Lower leg skin (tissue), 4 donors: ENCODE measurements around the gene PYGB. TPM values are rescaled to one million over a fixed set of nuclear protein-coding genes. Genes with fewer than 3 reads are reported as not detected.

Experiments used
- DNase-seq, 2 donors: peaks; one replicate each; pipeline ENCODE4 v3.0.0-alpha.2; 2019; ENCODE audit warnings: low spot score in 2 of 2
- H3K4me3 ChIP-seq: fragments of 200-600 bp; sonication (generic); 2 replicates; pipeline ENCODE4 v1.5.1; 2017; ENCODE audit warnings: mild to moderate bottlenecking, low read depth; ENCODE audit not compliant: poor library complexity, severe bottlenecking
- CTCF ChIP-seq, 3 donors: fragments of 450-650 bp; IDR thresholded peaks; one replicate each; pipeline ENCODE4 v1.5.1; 2016; ENCODE audit warnings: antibody characterized with exemption in 3 of 3, mild to moderate bottlenecking in 3 of 3, moderate library complexity in 2 of 3
- POLR2A ChIP-seq, 2 donors: fragments of 450-650 bp; IDR thresholded peaks; one replicate each; pipeline ENCODE4 v1.6.1; 2016 to 2017; ENCODE audit warnings: antibody characterized with exemption in 2 of 2, mild to moderate bottlenecking in 1 of 2, moderate library complexity in 1 of 2
- WGBS, 2 donors: methylation state at CpG; one replicate each; pipeline ENCODE4 v1.1.5; 2018; 5-methylcytosine and 5-hydroxymethylcytosine counted together
- intact Hi-C: fragments of 100-400 bp; cut with DNase I; formaldehyde crosslinking; loops from one replicate; pipeline ENCODE4 v1.15.0; 2023; ENCODE audit warnings: low total_unique reads
- total RNA-seq, 4 donors: library from RNA; depleted of rRNA; stranded (reverse); fragments of >200 nt; gene quantifications; one replicate each; pipeline ENCODE4 v1.1.0, GENCODE V29; 2016

Gene PYGB
- total RNA-seq, 4 donors from 2014 or later, result 99.0 to 308 (median 194) TPM

GRCh38 chr20:25345721-25346120 lies 97.8 kb downstream of the PYGB start:
- no peak for TF ChIP-seq CTCF (IDR thresholded peaks at IDR 0.05)
- no peak for DNase-seq
- intact Hi-C loops, result no loop called here
- 95 to 97% methylated on average over 1 of the region's 1 CpG for WGBS, 2 donors
- no peak overlapping the region for H3K4me3 ChIP-seq

- peak in 1 of 2 donors; percentile 45 for DNase-seq
- H3K4me3 ChIP-seq, result no peak overlapping the region
- intact Hi-C loops, result no loop called here
- 92 to 98% methylated on average over 6 of the region's 6 CpGs for WGBS, 2 donors
- no peak for TF ChIP-seq POLR2A (IDR thresholded peaks at IDR 0.05)
- no peak for TF ChIP-seq CTCF (IDR thresholded peaks at IDR 0.05)
These were observed 98.5 kb downstream of the PYGB start for GRCh38 chr20:25346349-25346748.

Other genes starting within 250 kb of the PYGB start
- 10 to 100 TPM; 33.7 to 42.3 (median 38.4) TPM for gene ACSS1, start 189.9 kb upstream of the PYGB start, total RNA-seq
- gene VSX1, start 165.9 kb upstream of the PYGB start, total RNA-seq, result not detected
- 10 to 100 TPM; 37.5 to 59.7 (median 43.0) TPM for gene ENTPD6, start 52.4 kb upstream of the PYGB start, total RNA-seq
- gene ABHD12, start 142.8 kb downstream of the PYGB start, total RNA-seq, result 100 to 1,000 TPM in 2 of 4 donors, 10 to 100 TPM in 2; 51.7 to 121 (median 103) TPM
- 1 to 10 TPM in 3 of 4 donors, under 1 TPM in 1; 0.63 to 2.8 (median 1.4) TPM for gene GINS1, start 159.6 kb downstream of the PYGB start, total RNA-seq